Stimulated activated CD4-positive, alpha-beta T cell treated with anti-CD3 and anti-CD28 coated beads, Interleukin-2, amount 100 ng/mL, for 24 hours (primary cell): ENCODE measurements around the gene CUX1.
A peak's percentile ranks its signal among the peaks of the same experiment; 100 is the strongest.
"Not testable (repeated sequence)": the region's sequence is repeated elsewhere in the genome, so short reads cannot be mapped to it uniquely, and the experiment has no call there.

ENCODE experiments used
- DNase-seq, 2 donors: peaks; one replicate each; pipeline ENCODE4 v3.0.0-alpha.2; 2020

CUX1 gene, protein sequence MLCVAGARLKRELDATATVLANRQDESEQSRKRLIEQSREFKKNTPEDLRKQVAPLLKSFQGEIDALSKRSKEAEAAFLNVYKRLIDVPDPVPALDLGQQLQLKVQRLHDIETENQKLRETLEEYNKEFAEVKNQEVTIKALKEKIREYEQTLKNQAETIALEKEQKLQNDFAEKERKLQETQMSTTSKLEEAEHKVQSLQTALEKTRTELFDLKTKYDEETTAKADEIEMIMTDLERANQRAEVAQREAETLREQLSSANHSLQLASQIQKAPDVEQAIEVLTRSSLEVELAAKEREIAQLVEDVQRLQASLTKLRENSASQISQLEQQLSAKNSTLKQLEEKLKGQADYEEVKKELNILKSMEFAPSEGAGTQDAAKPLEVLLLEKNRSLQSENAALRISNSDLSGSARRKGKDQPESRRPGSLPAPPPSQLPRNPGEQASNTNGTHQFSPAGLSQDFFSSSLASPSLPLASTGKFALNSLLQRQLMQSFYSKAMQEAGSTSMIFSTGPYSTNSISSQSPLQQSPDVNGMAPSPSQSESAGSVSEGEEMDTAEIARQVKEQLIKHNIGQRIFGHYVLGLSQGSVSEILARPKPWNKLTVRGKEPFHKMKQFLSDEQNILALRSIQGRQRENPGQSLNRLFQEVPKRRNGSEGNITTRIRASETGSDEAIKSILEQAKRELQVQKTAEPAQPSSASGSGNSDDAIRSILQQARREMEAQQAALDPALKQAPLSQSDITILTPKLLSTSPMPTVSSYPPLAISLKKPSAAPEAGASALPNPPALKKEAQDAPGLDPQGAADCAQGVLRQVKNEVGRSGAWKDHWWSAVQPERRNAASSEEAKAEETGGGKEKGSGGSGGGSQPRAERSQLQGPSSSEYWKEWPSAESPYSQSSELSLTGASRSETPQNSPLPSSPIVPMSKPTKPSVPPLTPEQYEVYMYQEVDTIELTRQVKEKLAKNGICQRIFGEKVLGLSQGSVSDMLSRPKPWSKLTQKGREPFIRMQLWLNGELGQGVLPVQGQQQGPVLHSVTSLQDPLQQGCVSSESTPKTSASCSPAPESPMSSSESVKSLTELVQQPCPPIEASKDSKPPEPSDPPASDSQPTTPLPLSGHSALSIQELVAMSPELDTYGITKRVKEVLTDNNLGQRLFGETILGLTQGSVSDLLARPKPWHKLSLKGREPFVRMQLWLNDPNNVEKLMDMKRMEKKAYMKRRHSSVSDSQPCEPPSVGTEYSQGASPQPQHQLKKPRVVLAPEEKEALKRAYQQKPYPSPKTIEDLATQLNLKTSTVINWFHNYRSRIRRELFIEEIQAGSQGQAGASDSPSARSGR (N-terminal part only)

DNA sequence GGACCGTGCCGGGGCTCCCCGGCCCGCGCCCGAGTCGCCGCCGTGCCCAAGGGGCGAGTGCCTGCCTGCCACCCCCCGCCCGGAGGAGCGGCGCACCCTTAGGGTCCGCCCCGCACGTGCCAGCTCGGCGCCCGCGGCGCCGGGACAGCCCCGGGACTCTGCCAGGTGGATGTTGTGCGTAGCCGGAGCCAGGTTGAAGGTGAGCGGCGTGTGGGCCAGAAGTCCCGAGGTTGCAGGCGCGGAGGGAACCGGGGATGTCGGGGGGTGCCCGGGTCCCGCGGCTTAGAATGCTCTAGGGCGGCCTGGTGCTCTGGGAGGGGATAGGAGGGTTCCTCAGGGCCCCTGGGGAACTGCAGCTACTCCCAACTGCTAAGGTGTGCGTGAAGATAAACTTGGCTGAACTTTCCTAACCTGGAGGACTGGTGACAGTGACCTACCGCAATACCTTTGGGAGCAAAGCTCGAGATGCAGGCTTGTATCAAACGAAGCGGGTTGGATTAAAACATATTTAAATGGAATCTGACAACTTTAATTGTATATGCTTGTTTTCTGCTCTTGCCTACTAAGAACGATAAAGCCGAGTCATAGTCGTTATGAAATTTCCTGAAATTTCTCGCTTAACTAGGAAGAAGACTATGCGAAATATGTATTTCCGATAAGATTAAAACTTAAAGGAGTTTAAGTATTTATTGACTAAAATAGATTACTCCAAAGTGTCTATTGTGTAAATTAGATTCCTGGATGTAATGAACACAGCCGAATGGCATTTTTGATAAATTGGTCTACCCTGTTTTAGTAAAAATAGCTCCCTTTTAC, at the start of gene CUX1:
Gene CUX1 (plus strand): TSS at position 156 of the 816 bp plus-strand sequence. CDS start 14 bp downstream, at position 170.
- peak; percentile 37 to 47 for DNase-seq

GRCh38 chr7:101768280-101768679, 49.1 kb upstream of the CUX1 start:
- no peak for DNase-seq

DNA sequence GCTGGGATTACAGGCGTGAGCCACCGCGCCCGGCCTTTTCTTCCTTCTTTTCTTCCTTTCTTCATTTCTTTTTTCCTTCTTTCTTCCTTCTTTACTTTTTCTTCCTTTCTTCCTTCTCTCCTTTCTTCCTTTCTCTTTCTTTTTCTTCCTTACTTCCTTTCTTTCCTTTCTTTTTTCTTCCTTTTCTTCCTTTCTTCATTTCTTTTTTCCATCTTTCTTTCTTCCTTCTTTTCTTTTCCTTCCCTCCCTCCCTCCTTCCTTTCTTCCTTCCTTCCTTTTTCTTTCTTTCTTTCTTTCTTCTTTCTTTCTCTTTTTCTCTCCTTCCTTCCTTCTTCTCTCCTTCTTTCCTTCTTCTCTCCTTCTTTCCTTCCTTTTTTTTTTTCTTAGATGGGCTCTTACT, 47.0 kb upstream of the CUX1 start:
- no peak for DNase-seq

DNA sequence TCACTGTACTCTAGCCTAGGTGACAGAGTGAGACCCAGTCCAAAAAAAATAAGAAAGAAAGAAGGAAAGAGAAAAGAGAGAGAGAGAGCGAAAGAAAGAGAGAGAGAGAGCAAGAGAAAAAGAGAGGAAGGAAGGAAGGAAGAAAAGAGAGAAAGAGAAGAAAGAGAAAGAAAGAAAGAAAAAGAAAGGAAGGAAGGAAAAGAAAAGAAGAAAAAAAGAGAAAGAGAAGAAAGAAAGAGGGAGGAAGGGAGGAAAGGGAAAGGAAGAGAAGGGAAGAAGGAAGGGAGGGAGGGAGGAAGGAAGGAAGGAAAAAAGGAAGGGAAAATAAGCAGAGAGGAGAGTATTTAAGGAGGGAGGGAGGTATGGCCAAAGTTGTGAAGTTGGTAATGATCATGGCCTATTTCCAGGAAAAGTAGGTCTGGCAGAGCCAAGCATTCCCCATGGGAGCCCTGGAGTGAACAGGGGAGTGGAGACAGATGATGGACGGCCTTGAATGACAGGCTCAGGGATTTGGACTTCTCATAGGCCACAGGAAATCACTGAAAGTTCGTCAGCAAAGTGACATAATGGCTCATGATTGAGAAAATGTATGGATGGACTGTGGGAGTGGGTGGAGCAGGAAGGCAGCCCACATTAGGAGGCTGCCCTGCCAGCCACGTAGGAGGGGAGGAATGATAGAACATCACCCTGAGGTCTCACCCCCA, 44.8 kb upstream of the CUX1 start:
- no peak for DNase-seq

DNA sequence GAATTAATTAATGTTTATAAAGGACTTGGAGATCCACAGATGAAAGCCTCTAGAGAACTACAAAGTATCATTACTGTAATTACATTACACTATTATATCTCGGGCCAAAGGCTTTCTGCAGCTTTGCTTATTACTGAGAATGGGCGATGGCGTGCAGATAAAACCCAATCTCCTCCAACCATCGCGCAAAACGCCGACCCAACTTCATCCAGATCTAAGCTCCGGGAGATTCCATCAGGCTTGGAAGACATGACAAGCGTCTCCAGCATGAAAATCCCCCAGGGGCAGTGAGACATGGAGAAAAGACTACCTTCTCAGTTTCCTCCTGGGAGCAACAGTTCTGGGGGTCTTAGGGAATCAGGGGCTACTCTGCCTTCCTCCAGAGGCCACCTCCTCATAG, 42.2 kb upstream of the CUX1 start:
- DNase-seq: no peak

GRCh38 chr7:101778026-101778580, 39.3 kb upstream of the CUX1 start:
- no peak for DNase-seq

GRCh38 chr7:101779267-101779666, 38.2 kb upstream of the CUX1 start:
- no peak for DNase-seq

GRCh38 chr7:101780281-101780680, 37.1 kb upstream of the CUX1 start:
- no peak for DNase-seq

DNA sequence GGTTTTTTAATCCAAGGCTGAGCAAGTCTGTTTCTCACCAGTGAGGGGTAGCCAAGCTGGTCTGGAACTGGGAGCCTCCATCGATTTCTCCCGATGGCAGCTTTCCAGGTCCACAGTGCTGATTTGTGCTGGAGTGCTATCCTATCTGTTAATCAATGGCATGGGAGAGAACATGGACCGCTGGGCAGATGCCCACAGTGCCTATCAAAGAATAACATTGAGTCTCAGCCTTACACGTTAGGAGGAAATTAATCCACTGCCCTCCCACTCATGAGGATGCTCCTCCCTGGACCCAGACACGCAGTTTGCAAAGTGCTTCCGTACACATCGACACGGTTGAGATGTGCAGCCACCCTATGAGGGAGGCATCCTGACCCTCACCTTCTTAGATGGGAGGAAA, 36.0 kb upstream of the CUX1 start:
- DNase-seq: no peak

DNA sequence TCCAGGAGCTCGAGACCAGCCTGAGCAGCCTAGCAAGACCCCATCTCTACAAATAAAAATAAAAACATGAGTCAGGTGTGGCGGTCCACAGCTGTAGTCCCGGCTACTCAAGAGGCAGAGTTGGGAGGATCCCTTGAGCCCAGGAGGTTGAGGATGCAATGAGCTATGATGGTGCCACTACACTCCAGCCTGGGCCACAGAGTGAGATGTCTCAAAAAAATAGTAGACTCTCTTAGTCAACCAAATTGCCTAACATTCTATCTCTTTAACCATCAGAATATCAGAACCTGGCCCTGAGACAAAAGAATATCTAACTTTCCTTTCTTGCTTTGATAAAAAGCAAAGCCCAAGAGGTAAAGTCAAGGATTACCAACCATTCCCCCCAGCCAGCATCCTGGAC, 35.0 kb upstream of the CUX1 start:
- no peak for DNase-seq

- no peak for DNase-seq
Measured at GRCh38 chr7:101782896-101783295, 34.5 kb upstream of the CUX1 start.

DNA sequence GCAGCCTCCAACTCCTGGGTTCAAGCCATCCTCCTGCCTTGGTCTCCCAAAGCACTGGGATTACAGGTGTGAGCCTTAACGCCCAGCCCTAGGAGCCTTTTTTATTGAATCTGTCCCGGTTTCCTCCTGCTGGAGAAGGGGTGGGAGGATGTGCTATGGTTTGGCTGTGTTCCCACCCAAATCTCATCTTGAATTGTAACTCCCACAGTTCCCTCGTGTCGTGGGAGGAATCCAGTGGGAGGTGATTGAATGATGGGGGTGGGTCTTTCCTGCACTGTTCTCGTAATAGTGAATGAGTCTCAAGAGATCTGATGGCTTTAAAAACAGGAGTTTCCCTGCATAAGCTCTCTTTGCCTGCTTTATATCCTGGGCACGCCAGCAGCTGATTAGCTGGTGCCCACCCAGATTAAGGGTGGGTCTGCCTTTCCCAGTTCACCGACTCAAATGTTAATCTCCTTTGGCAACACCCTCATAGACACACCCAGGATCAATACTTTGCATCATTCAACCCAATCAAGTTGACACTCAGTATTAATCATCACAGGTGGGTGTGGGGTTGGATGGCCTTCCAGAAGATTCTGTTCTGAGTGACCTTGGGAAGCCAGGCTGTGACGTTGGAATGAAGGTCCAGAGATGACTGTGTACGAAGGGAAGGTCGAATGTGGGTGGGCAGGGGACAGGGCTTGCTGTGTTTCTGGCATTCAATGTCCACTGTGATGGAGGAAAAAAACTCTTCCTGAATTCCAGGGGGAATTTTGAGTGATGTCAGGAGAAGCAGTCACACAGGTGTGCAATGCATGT, 33.8 kb upstream of the CUX1 start:
- no peak for DNase-seq

DNA sequence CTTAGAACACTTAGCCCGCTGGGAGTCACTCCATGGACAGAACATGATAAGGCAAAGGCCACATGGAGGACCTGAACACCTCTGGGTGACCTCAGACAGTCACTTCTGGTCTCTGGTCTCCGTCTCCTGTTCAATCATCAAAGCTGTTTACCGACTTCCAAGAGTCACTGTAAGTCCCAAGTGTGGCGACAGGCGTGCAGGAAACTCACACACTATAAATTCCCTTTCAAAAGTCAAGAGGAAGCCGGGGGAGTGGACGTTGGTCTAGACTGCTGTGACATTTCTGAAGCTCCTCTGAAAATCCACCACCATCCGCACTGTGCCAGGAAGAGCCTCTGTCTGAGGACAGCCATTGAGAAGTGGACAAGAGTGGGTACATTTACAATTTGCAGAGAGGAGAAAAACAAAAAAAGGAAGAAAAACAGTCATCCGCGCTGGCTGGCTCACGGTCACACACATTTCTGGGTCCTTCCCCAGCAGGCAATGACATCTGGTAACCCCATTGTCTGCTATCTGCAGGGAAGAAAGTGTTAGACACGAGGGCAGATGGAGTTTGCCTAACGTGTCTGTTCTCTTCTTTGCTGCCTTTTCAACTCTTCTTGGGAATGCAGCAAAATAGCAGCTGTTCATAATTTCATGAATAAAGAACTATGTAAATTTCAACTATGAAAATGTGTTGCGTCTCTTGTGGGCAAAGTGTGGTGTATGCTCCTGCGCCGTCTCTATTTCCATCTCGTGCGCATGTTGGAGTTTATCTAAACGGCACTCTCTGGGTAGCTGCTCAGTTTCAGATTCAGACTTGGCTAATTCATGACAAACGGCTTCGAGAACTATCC, 32.9 kb upstream of the CUX1 start:
- no peak for DNase-seq

DNA sequence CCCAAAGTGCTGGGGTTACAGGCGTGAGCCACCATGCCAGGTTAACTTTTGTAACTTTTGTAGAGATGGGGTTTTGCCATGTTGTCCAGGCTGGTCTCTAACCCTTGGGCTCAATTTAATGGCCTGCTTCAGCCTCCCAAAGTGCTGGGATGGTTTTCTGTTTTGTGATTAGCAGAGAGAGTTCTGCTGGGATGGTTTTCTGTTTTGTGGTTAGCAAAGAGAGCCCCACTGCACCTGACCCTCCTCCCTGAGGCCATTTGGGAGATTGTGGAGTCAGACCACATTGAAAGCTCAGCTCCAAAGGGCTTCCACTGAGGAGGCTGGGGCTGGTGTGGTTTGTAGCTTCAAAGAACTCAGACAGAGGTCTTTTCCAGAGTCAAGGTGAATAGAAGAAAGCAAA, 29.6 kb upstream of the CUX1 start:
- DNase-seq: no peak

GRCh38 chr7:101788517-101788916, 28.9 kb upstream of the CUX1 start:
- no peak for DNase-seq

DNA sequence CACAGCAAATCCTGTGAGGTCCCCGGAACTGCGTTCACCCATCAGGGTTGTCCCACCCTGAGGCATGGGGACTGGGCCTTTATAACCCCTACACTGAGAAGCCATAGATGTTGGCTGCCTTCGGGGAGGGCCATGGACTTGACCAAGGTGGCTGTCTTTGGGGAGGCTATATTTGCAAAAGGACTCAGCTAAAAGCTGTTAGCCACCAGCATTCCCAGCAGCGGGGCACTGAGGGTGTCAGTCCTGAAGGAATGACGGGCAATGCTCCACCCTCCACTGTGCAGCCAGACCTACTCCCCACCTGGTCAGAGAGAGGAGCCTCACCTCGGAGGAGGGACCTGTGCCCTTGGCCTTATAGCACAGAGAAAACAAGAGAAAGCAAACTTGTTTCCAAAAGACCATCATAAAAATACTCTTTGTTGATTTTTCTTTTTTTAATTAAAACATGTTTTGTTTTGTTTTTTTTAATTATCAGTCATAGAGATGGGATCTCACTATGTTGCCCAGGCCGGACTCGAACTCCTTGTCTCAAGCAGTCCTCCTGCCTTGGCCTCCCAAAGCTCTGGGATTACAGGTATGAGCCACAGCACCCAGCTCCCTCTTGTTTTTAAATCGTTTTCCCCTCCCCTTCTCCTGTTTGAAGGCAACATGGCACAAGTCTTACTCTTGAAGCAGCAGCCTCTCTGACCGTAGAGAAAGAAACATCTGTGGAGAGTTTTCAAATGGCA, 26.7 kb upstream of the CUX1 start:
- DNase-seq: no peak

DNA sequence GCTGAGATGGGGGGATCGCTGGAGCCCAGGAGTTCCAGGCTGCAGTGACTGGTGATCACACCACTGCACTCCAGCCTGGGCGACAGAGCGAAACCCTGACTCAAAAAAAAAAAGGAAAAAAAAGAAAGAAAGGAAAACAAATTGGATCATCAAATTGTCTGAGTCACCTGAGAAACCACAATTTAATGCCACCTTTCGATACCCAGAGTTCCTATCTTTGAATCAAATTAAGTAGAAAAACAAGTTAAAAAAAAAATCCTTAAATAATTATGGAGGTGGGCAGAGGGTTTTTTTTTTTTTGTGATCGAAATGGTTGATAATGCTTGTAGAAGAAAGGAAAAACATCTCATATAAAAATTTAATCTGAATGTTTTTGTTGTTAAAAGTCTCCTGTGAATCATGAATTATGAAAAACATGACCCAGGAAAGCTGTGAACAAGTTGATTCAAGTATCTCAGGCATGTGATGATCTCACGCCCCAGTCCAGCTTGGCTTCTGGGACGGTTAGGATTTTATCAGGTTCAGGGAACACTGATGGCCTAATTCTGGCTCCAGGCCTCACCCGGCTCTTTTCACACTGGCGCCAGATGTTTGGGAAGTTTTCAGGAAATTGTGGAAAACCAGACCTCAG, 25.3 kb upstream of the CUX1 start:
- no peak for DNase-seq

GRCh38 chr7:101792682-101793071, 24.7 kb upstream of the CUX1 start:
- not testable (repeated sequence) for DNase-seq
